ENCODE data around the gene PPIC. TPM values are rescaled to one million over a fixed set of nuclear protein-coding genes. Genes with fewer than 3 reads are reported as not detected.

The PPIC gene
- total and polyA plus RNA-seq, 3 experiments from 2014 or later = not detected

GRCh38 chr5:123066016-123066415 is 29.5 kb upstream of the PPIC start:
- peaks cover 2 to 21% of the 10 kb centered on the region in 2 donors for H3K27me3 Mint-ChIP-seq
- Histone ChIP-seq H3K27ac (ENCODE audit: low read depth, low read length) (no peak overlapping the region), H3K4me1 (ENCODE audit: insufficient read depth, low read length) (no peaks in the 10 kb centered on the region), H3K27me3 (ENCODE audit: insufficient read depth, low read length, poor library complexity, severe bottlenecking) (peaks cover 6% of the 10 kb centered on the region), H3K36me3 (ENCODE audit: insufficient read depth, low read length) (no peaks in the 10 kb centered on the region), H3K9me3 (ENCODE audit: low read length) (no peaks in the 10 kb centered on the region), H3K4me3 (ENCODE audit: low read length) (no peak overlapping the region)
- H3K4me1 Mint-ChIP-seq = no peaks in the 10 kb centered on the region
- CTCF ChIA-PET = no interaction called here
- POLR2A ChIA-PET = no interaction called here
- DNase-seq = no peak
- no peak overlapping the region for H3K4me3 Mint-ChIP-seq
- no peaks in the 10 kb centered on the region for H3K36me3 Mint-ChIP-seq
- no peak overlapping the region for H3K27ac Mint-ChIP-seq
- peaks cover 3 to 8% (median 3%) of the 10 kb centered on the region in 5 donors for H3K9me3 Mint-ChIP-seq

- Histone ChIP-seq H3K27me3 (ENCODE audit: insufficient read depth, low read length, poor library complexity, severe bottlenecking) (peaks cover 4% of the 10 kb centered on the region), H3K4me1 (ENCODE audit: insufficient read depth, low read length) (no peaks in the 10 kb centered on the region), H3K27ac (ENCODE audit: low read depth, low read length) (no peak overlapping the region), H3K36me3 (ENCODE audit: insufficient read depth, low read length) (no peaks in the 10 kb centered on the region), H3K9me3 (ENCODE audit: low read length) (no peaks in the 10 kb centered on the region), H3K4me3 (ENCODE audit: low read length) (no peak overlapping the region)
- no peaks in the 10 kb centered on the region for H3K4me1 Mint-ChIP-seq
- H3K4me3 Mint-ChIP-seq = no peak overlapping the region
- H3K27me3 Mint-ChIP-seq = peaks cover 14 to 29% of the 10 kb centered on the region in 2 donors
- POLR2A ChIA-PET = no interaction called here
- H3K9me3 Mint-ChIP-seq = peaks cover 2 to 8% (median 4%) of the 10 kb centered on the region in 5 donors
- CTCF ChIA-PET = no interaction called here
- no peak overlapping the region for H3K27ac Mint-ChIP-seq
- H3K36me3 Mint-ChIP-seq = no peaks in the 10 kb centered on the region
- no peak for DNase-seq
Observed at GRCh38 chr5:123059455-123059854, 22.9 kb upstream of the PPIC start.

DNA sequence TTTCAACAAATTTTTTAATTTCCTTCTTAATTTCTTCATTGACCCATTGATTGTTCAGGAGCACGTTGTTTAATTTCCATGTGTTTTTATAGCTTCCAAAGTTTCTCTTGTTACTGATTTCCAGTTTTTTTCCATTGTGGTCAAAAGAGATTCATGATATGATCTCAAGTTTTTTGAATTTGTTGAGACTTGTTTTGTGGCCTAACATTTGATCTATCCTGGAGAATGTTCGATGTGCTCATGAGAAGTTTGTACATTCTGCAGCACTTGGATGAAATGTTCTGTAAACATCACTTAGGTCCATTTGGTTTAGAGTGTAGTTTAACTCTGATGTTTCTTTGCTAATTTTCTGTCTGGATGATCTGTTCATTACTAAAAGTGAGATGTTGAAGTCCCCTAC is 14.7 kb upstream of the PPIC start:
- H3K36me3 Mint-ChIP-seq = no peaks in the 10 kb centered on the region
- H3K9me3 Mint-ChIP-seq = peaks cover 2 to 10% (median 5%) of the 10 kb centered on the region in 5 donors
- Histone ChIP-seq H3K27me3 (ENCODE audit: insufficient read depth, low read length, poor library complexity, severe bottlenecking) (peaks cover 4% of the 10 kb centered on the region), H3K9me3 (ENCODE audit: low read length) (no peaks in the 10 kb centered on the region), H3K27ac (ENCODE audit: low read depth, low read length) (no peak overlapping the region), H3K4me1 (ENCODE audit: insufficient read depth, low read length) (no peaks in the 10 kb centered on the region), H3K4me3 (ENCODE audit: low read length) (no peak overlapping the region), H3K36me3 (ENCODE audit: insufficient read depth, low read length) (no peaks in the 10 kb centered on the region)
- no peaks in the 10 kb centered on the region for H3K4me1 Mint-ChIP-seq
- H3K4me3 Mint-ChIP-seq = no peak overlapping the region
- DNase-seq = no peak
- ChIA-PET POLR2A (no interaction called here), CTCF (no interaction called here)
- peak overlapping the region in 1 of 8 donors; percentile 1 for H3K27ac Mint-ChIP-seq
- H3K27me3 Mint-ChIP-seq = peaks cover 18 to 47% of the 10 kb centered on the region in 2 donors

- Histone ChIP-seq H3K27me3 (ENCODE audit: insufficient read depth, low read length, poor library complexity, severe bottlenecking) (no peaks in the 10 kb centered on the region), H3K9me3 (ENCODE audit: low read length) (no peaks in the 10 kb centered on the region), H3K36me3 (ENCODE audit: insufficient read depth, low read length) (no peaks in the 10 kb centered on the region), H3K4me3 (ENCODE audit: low read length) (no peak overlapping the region), H3K4me1 (ENCODE audit: insufficient read depth, low read length) (no peaks in the 10 kb centered on the region), H3K27ac (ENCODE audit: low read depth, low read length) (no peak overlapping the region)
- Mint-ChIP-seq H3K4me3 (no peak overlapping the region), H3K4me1 (no peaks in the 10 kb centered on the region), H3K27me3 (peaks cover 10 to 53% of the 10 kb centered on the region in 2 donors), H3K9me3 (peaks cover 0 to 6% (median 2%) of the 10 kb centered on the region in 5 donors), H3K27ac (no peak overlapping the region), H3K36me3 (no peaks in the 10 kb centered on the region)
- POLR2A ChIA-PET = no interaction called here
- no peak for DNase-seq
- CTCF ChIA-PET = no interaction called here
Observed at GRCh38 chr5:123047706-123048105, 11.2 kb upstream of the PPIC start.

- no peak overlapping the region for H3K4me3 ChIP-seq (ENCODE audit: low read length)
- no peaks in the 10 kb centered on the region for H3K27me3 ChIP-seq (ENCODE audit: insufficient read depth, low read length, poor library complexity, severe bottlenecking)
- H3K36me3 Mint-ChIP-seq = no peaks in the 10 kb centered on the region
- ChIA-PET POLR2A (no interaction called here), CTCF (no interaction called here)
- peaks cover 10 to 46% of the 10 kb centered on the region in 2 donors for H3K27me3 Mint-ChIP-seq
- H3K9me3 Mint-ChIP-seq = peaks cover 0 to 5% (median 0%) of the 10 kb centered on the region in 5 donors
- H3K36me3 ChIP-seq (ENCODE audit: insufficient read depth, low read length) = no peaks in the 10 kb centered on the region
- H3K27ac ChIP-seq (ENCODE audit: low read depth, low read length) = no peak overlapping the region
- H3K4me3 Mint-ChIP-seq = no peak overlapping the region
- H3K4me1 Mint-ChIP-seq = no peaks in the 10 kb centered on the region
- H3K9me3 ChIP-seq (ENCODE audit: low read length) = no peaks in the 10 kb centered on the region
- H3K27ac Mint-ChIP-seq = no peak overlapping the region
- DNase-seq = no peak
- H3K4me1 ChIP-seq (ENCODE audit: insufficient read depth, low read length) = no peaks in the 10 kb centered on the region
Observed at GRCh38 chr5:123046222-123046621, 9.7 kb upstream of the PPIC start.

DNA sequence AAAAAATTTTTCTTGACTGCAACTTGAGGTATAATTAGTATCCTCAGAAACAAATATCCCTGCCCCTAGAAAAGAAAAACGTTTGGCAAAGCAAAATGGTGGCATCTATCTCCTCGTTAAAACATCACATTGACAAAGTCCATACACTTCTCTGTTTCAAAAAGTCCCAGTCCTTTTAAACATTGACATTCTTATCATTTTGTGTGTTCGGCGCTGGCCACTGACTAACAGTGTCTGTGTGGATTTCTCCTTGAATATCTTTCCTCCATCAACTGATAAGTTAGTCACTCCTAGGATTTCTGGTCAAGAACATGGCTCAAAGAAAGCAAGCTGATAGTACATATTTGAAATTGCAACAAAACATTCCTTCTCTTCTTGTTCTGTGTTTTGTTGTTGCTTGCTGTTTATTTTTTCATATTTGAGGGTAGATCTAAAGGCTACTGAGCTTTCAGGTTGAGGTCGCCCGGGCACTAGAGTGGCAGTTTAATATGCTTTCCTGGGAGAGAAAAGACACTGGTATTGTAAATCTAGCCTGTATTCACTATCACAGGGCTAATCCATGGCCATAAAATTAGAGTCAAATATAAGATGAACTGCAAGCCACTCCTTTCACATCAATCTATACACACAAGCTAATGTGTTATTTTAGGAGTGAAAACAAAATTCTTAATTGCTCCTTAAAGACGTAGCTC is 8.5 kb upstream of the PPIC start:
- H3K4me1 ChIP-seq (ENCODE audit: insufficient read depth, low read length) = no peaks in the 10 kb centered on the region
- POLR2A ChIA-PET = no interaction called here
- no peak overlapping the region for H3K27ac Mint-ChIP-seq
- peaks cover 7 to 49% of the 10 kb centered on the region in 2 donors for H3K27me3 Mint-ChIP-seq
- CTCF ChIA-PET = no interaction called here
- peaks cover 0 to 2% (median 0%) of the 10 kb centered on the region in 5 donors for H3K9me3 Mint-ChIP-seq
- H3K36me3 Mint-ChIP-seq = no peaks in the 10 kb centered on the region
- no peaks in the 10 kb centered on the region for H3K36me3 ChIP-seq (ENCODE audit: insufficient read depth, low read length)
- no peak overlapping the region for H3K4me3 ChIP-seq (ENCODE audit: low read length)
- H3K27ac ChIP-seq (ENCODE audit: low read depth, low read length) = no peak overlapping the region
- H3K27me3 ChIP-seq (ENCODE audit: insufficient read depth, low read length, poor library complexity, severe bottlenecking) = no peaks in the 10 kb centered on the region
- H3K4me1 Mint-ChIP-seq = no peaks in the 10 kb centered on the region
- no peak for DNase-seq
- H3K9me3 ChIP-seq (ENCODE audit: low read length) = no peaks in the 10 kb centered on the region
- H3K4me3 Mint-ChIP-seq = no peak overlapping the region

- ChIA-PET CTCF (no interaction called here), POLR2A (no interaction called here)
- Histone ChIP-seq H3K9me3 (ENCODE audit: low read length) (no peaks in the 10 kb centered on the region), H3K4me3 (ENCODE audit: low read length) (no peak overlapping the region), H3K27me3 (ENCODE audit: insufficient read depth, low read length, poor library complexity, severe bottlenecking) (peaks cover 12% of the 10 kb centered on the region), H3K36me3 (ENCODE audit: insufficient read depth, low read length) (no peaks in the 10 kb centered on the region), H3K4me1 (ENCODE audit: insufficient read depth, low read length) (no peaks in the 10 kb centered on the region), H3K27ac (ENCODE audit: low read depth, low read length) (no peak overlapping the region)
- Mint-ChIP-seq H3K4me3 (no peak overlapping the region), H3K27ac (peak overlapping the region in 1 of 8 donors; percentile 11), H3K4me1 (peaks cover 7 to 17% (median 15%) of the 10 kb centered on the region in 3 donors), H3K9me3 (no peaks in the 10 kb centered on the region), H3K36me3 (peaks cover 0 to 1% (median 0%) of the 10 kb centered on the region in 3 donors), H3K27me3 (peaks cover 22 to 53% of the 10 kb centered on the region in 2 donors)
- DNase-seq = no peak
Observed at GRCh38 chr5:123039673-123040072, 3.1 kb upstream of the PPIC start.

DNA sequence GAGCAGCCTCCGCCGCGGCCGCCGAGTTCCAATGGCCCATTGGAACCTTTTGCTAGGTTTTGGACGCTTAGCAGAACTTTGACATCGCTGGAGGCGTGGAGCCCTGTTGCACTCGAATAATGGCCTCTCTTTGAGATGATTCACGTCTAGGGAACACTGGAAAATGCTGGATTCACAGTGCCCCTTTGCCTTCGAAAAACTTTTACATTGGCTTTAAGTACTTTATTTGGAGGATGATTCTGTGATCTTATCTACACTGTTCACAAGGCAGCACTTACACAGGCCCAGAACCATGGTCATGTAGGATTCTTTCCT is 536 bp upstream of the PPIC start:
- Mint-ChIP-seq H3K27me3 (peaks cover 34 to 63% of the 10 kb centered on the region in 2 donors), H3K4me3 (peak overlapping the region in 4 of 7 donors; percentile 25 to 80 (median 48)), H3K4me1 (peaks cover 7 to 17% (median 17%) of the 10 kb centered on the region in 3 donors), H3K27ac (no peak overlapping the region), H3K36me3 (peaks cover 0 to 1% (median 0%) of the 10 kb centered on the region in 3 donors), H3K9me3 (no peaks in the 10 kb centered on the region)
- no peak for DNase-seq
- CTCF ChIA-PET = no interaction called here
- H3K27ac ChIP-seq (ENCODE audit: low read depth, low read length) = no peak overlapping the region
- H3K36me3 ChIP-seq (ENCODE audit: insufficient read depth, low read length) = no peaks in the 10 kb centered on the region
- peaks cover 13% of the 10 kb centered on the region for H3K27me3 ChIP-seq (ENCODE audit: insufficient read depth, low read length, poor library complexity, severe bottlenecking)
- no peaks in the 10 kb centered on the region for H3K9me3 ChIP-seq (ENCODE audit: low read length)
- no peak overlapping the region for H3K4me3 ChIP-seq (ENCODE audit: low read length)
- POLR2A ChIA-PET = no interaction called here
- H3K4me1 ChIP-seq (ENCODE audit: insufficient read depth, low read length) = no peaks in the 10 kb centered on the region

Data from CD8-positive, alpha-beta memory T cell (primary cell).